HL-60/S4 treated with retinoic acid at 250 ng/mL for 4 days and 3 days (cell line): ENCODE measurements around the gene ACSS1.
"Not testable (repeated sequence)": the region's sequence is repeated elsewhere in the genome, so short reads cannot be mapped to it uniquely, and the experiment has no call there.

Source experiments
- in situ Hi-C: fragments of 300-500 bp; cut with MboI; formaldehyde crosslinking; loops from 2 replicates; pipeline ENCODE4 v1.7.0; 2022; ENCODE audit warnings: low sequenced_read_pairs

The ACSS1 gene

DNA sequence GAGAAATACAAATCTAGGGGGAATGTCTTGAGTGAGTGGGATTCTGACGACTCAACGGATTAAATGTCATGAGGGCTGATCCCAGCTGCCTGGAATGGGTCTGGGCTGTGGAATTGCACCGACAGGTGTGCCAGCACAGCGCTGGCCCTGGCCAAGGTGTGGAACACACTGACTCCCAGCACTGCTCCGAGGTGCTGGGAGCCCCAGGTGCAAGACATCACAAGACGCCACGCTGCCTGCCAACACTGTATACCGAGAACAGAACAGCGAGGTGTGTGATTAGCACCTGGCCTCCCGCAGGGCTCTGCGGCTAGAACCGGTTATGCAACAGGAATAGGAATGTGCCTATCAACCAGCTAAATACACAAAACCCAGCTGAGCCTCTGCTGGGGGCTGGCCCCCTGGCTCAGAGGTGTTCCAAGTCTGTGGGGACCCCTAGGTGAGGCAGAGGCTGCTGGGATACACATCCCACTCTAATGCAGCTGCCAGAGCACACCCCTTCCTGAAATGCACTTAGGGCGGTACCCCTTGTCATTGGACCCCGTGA, 40.6 kb downstream of the ACSS1 start:
- in situ Hi-C loops = no loop called here

- in situ Hi-C loops = no loop called here
These were observed 41.5 kb downstream of the ACSS1 start for GRCh38 chr20:25016471-25016870.

GRCh38 chr20:25015986-25016385, 42.0 kb downstream of the ACSS1 start:
- in situ Hi-C loops = no loop called here

GRCh38 chr20:25014816-25015215, 43.1 kb downstream of the ACSS1 start:
- in situ Hi-C loops = no loop called here

- in situ Hi-C loops = no loop called here
These were observed 44.2 kb downstream of the ACSS1 start for GRCh38 chr20:25013478-25014380.

GRCh38 chr20:25012616-25013189, 45.2 kb downstream of the ACSS1 start:
- in situ Hi-C loops = no loop called here

DNA sequence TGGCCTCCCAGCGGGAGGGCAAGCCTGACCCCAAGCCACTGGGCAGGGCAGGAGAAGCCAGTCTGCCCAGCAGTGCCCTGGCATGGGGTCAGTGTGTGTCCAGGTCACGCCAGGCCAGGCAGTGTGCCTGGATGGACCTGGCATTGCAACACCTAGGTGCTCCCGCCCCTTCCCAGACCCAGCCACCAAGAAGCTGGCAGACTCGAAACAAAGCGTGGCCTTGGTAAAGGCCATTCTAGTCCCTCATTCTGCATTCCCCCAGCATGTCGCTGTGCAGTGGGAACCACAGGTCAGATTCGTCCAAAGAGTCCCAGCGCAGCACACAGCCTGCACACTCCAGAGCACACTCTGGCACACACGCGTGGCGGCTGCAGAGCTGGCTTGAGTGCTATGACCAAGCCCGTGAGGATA, 46.1 kb downstream of the ACSS1 start:
- in situ Hi-C loops = no loop called here

- in situ Hi-C loops = no loop called here
These were observed 46.7 kb downstream of the ACSS1 start for GRCh38 chr20:25011261-25011660.

- in situ Hi-C loops = no loop called here
These were observed 48.5 kb downstream of the ACSS1 start for GRCh38 chr20:25009218-25010145.

- in situ Hi-C loops = no loop called here
These were observed 49.3 kb downstream of the ACSS1 start for GRCh38 chr20:25008388-25009217.

DNA sequence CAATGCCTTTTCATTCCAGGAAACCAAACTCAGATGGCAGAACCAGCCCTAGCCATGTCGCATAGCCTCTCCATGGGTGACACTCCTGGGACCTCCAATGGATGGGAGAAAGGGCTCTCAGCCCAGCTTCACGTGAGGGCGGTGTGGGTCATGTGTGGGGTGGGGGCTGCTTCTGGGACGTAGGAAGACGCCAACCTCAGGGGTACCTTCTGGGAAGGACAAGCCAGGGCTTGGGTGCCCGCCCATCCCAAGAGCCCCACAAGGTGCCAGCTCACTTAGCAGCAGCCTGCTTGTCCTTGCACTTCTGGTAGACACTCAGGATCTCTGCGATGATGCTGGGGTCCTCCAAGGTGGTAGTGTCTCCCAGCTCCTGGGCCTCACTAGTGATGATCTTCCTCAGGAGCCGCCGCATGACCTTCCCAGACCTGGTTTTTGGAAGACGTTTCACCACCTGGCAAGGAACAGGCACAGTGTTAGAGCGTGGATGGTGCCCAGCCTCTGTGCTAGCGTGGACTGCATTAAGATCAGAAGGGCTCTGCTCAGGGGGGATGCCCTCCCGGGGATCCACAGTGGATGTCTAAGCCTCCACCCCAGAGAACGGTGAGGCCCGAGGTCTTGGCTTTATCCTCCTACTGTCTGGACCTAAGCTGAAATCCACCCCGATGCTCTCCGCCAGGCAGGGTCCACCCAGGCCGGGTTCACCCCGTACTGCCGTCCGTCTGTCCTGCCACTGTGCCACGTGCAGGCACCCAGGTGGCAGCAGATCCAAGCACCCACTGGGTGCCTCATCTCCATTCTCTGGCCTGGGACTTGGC, 50.2 kb downstream of the ACSS1 start:
- in situ Hi-C loops = no loop called here

- in situ Hi-C loops = no loop called here
These were observed 51.3 kb downstream of the ACSS1 start for GRCh38 chr20:25006431-25007167.

DNA sequence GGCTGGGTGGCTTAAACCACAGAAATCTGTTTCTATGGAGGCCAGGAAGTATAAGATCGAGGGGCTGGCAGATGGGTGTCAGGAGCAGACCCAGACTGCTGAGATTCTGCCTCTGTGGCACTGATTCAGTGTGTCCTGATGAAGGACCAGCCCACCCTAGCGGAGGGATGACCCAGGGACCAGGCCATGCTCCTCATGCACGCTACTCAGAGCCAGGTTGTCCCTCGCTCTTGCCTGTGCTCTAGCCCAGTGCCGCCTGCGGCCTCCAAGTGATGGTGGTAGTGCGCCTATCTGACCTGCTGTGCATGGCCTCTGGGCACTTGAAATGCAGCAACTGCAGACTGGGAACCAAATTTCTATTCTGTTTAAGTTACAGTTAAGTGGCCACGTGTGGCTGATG, 52.3 kb downstream of the ACSS1 start:
- in situ Hi-C loops = no loop called here

DNA sequence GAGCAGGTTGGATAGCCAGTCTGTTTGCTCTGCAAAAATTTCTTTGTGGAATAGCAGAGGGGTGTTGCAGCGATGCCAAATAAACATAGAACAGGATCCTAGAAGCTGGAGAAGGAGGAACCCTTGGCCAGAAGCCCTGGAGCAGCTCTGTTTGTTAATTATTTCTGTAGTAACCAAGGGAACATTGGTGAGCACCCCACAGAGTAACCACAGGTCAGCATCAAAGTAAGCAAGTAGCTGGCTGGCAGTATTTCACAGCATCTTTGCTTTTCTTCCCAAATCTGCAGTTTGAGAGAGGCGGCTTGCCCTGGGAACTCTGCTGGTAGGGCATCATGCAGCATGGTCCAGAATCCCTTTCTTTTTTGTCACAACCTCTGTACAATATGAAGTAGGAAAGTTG, 52.7 kb downstream of the ACSS1 start:
- in situ Hi-C loops = no loop called here

DNA sequence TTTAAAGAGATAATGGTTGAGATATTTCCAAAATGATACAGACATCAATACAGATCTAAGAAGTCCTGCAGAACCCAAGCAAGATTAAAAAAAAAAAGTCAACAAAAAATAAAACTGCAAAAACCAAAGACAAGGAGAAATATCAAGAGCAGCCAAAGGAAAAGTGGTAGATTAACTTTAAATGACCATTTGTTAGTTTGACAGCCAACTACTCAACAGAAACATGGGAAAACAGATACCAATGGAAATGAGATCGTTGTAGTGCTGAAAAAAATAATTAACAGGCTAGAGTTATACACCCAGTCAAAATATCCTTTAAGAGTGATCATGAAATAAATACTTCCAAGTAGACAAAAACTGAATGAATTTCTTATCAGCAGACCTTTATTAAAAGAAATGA, 54.9 kb downstream of the ACSS1 start:
- in situ Hi-C loops = no loop called here

DNA sequence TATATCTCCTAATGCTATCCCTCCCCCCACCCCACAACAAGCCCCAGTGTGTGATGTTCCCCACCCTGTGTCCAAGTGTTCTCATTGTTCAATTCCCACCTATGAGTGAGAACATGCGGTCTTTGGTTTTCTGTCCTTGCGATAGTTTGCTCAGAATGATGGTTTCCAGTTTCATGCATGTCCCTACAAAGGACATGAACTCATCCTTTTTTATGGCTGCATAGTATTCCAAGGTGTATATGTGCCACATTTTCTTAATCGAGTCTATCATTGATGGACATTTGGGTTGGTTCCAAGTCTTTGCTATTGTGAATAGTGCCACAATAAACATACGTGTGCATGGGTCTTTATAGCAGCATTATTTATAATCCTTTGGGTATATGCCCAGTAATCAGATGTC, 56.6 kb downstream of the ACSS1 start:
- in situ Hi-C loops = not testable (repeated sequence)

DNA sequence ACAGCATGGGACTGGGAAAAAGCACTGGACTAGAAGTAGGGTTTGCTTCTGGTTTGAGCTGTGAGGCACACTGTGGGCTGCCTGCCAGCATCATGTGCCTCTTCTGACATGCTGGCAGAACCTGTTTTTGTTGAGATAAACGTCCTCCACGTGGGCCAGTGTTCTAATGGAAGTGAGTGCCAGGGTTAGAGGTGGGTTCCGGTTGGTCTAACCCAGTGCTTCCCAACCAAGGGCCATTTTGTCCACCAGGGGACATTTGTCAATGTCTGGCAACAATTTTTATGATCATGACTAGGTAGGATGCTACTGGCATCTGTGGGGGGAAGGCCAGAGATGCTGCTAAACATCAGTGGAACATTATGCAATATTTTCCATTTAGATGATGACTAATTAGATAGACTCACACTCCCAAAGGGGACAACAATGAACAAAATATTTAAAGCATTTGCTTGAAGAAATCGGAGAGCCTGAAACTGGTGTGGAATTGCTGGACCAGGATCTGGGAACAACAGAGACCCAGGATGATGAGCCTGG, 57.6 kb downstream of the ACSS1 start:
- in situ Hi-C loops = no loop called here

- in situ Hi-C loops = loop anchor here (10.0 kb wide), 2 partner anchors 175 to 405 kb away; partner anchors contain the start of gene GINS1
These were observed 58.4 kb downstream of the ACSS1 start for GRCh38 chr20:24999568-24999967.
